IMR-90 (cell line): ENCODE measurements around the gene EREG. TPM values are rescaled to one million over a fixed set of nuclear protein-coding genes. Genes with fewer than 3 reads are reported as not detected.

ENCODE experiments used
- ATAC-seq: fragments of 200-7000 bp; cut with Tn5 transposase; 2 replicates; pipeline ENCODE4 v1.9.1; 2020; ENCODE audit warnings: low read depth, mild to moderate bottlenecking, moderate library complexity
- BruUV-seq: library from RNA; stranded (reverse); fragments of 400-500 nt; replicated peaks from 2 replicates; lab custom pipeline; 2021; lab: Mats Ljungman, UMichigan
- CTCF ChIA-PET: fragments of 300-600 bp; formaldehyde crosslinking; extraction: SDS; loops from one replicate; lab custom pipeline; 2021; ENCODE audit warnings: antibody characterized with exemption; lab: Yijun Ruan, JAX
- POLR2A ChIA-PET: fragments of 300-600 bp; sonication (Branson Sonifier 250); formaldehyde crosslinking; loops from one replicate; lab custom pipeline; 2022; ENCODE audit warnings: antibody characterized with exemption; ENCODE audit not compliant: unreplicated experiment; lab: Charles Lee
- DNase-seq: peaks from one replicate; pipeline ENCODE4 v3.0.0; 2013
- H2AFZ ChIP-seq: replicated peaks from 2 replicates; pipeline ENCODE3; 2013; ENCODE audit warnings: low read length, mild to moderate bottlenecking; ENCODE audit not compliant: poor library complexity
- H2AK5ac ChIP-seq: 2 replicates; pipeline ENCODE4 v1.6.1; 2013; ENCODE audit warnings: low read depth, low read length, inconsistent platforms
- H2AK9ac ChIP-seq: replicated peaks from 2 replicates; pipeline ENCODE3; 2013; ENCODE audit warnings: mild to moderate bottlenecking, low read depth, low read length, moderate library complexity; ENCODE audit not compliant: poor library complexity
- H2BK120ac ChIP-seq: 2 replicates; pipeline ENCODE4 v1.6.1; 2013; ENCODE audit warnings: low read depth, low read length, inconsistent platforms
- H2BK15ac ChIP-seq: 3 replicates; pipeline ENCODE4 v1.6.1; 2013; ENCODE audit warnings: low read depth, low read length, inconsistent platforms
- H2BK20ac ChIP-seq: 2 replicates; pipeline ENCODE4 v1.6.1; 2013; ENCODE audit warnings: low read depth, mild to moderate bottlenecking, inconsistent platforms, low read length, moderate library complexity
- H2BK5ac ChIP-seq: 2 replicates; pipeline ENCODE4 v1.6.1; 2013; ENCODE audit warnings: mild to moderate bottlenecking, low read depth, low read length, inconsistent platforms; ENCODE audit not compliant: poor library complexity, severe bottlenecking
- H3K14ac ChIP-seq: replicated peaks from 2 replicates; pipeline ENCODE4 v1.6.1; 2013; ENCODE audit warnings: low read depth, low read length, inconsistent platforms
- H3K18ac ChIP-seq: 2 replicates; pipeline ENCODE4 v1.6.1; 2013; ENCODE audit warnings: low read depth, low read length, control low read depth
- H3K23ac ChIP-seq: 2 replicates; pipeline ENCODE4 v1.6.1; 2013; ENCODE audit warnings: low read depth, low read length, inconsistent platforms
- H3K27ac ChIP-seq: 2 replicates; pipeline ENCODE4 v1.5.1; 2013; ENCODE audit warnings: mild to moderate bottlenecking, control low read depth, low read length; ENCODE audit not compliant: insufficient read depth
- H3K27me3 ChIP-seq: 2 replicates; pipeline ENCODE4 v1.6.1; 2013; ENCODE audit warnings: low read length; ENCODE audit not compliant: control insufficient read depth, insufficient read depth
- H3K36me3 ChIP-seq: 2 replicates; pipeline ENCODE4 v1.6.1; 2013; ENCODE audit warnings: low read length, mixed read lengths; ENCODE audit not compliant: control insufficient read depth, insufficient read depth
- H3K4ac ChIP-seq: 2 replicates; pipeline ENCODE4 v1.6.1; 2013; ENCODE audit warnings: low read depth, low read length, inconsistent platforms
- H3K4me1 ChIP-seq: 2 replicates; pipeline ENCODE4 v1.6.1; 2013; ENCODE audit warnings: low read length, mixed read lengths; ENCODE audit not compliant: control insufficient read depth, insufficient read depth
- H3K4me2 ChIP-seq: 2 replicates; pipeline ENCODE4 v1.6.1; 2013; ENCODE audit warnings: low read depth, mild to moderate bottlenecking, control low read depth, low read length, moderate library complexity
- H3K4me3 ChIP-seq: 2 replicates; pipeline ENCODE4 v1.5.1; 2013; ENCODE audit warnings: low read depth, mild to moderate bottlenecking, control low read depth, low read length, moderate library complexity; ENCODE audit not compliant: insufficient read depth
- H3K56ac ChIP-seq: 2 replicates; pipeline ENCODE4 v1.6.1; 2013; ENCODE audit warnings: low read length, inconsistent platforms; ENCODE audit not compliant: insufficient read depth; ENCODE audit errors: extremely low read depth
- H3K79me1 ChIP-seq, 2 experiments: 2 replicates each; pipeline ENCODE4 v1.6.1; 2013; ENCODE audit warnings: low read length in 2 of 2, inconsistent platforms in 1 of 2, low read depth in 1 of 2
- H3K9ac ChIP-seq: 2 replicates; pipeline ENCODE4 v1.6.1; 2013; ENCODE audit warnings: low read depth, low read length, control low read depth
- H3K9me1 ChIP-seq: 2 replicates; pipeline ENCODE4 v1.6.1; 2013; ENCODE audit warnings: low read length, inconsistent platforms; ENCODE audit not compliant: insufficient read depth
- H3K9me3 ChIP-seq: 2 replicates; pipeline ENCODE4 v1.6.1; 2013; ENCODE audit warnings: low read length; ENCODE audit not compliant: control insufficient read depth, insufficient read depth
- H4K20me1 ChIP-seq: 2 replicates; pipeline ENCODE4 v1.6.1; 2013; ENCODE audit warnings: low read length, inconsistent platforms; ENCODE audit not compliant: insufficient read depth
- H4K5ac ChIP-seq: 2 replicates; pipeline ENCODE4 v1.6.1; 2013; ENCODE audit warnings: mild to moderate bottlenecking, low read depth, low read length, control low read depth
- H4K8ac ChIP-seq, 2 experiments: 2 replicates each; pipeline ENCODE4 v1.6.1; 2013; ENCODE audit warnings: low read depth in 2 of 2, low read length in 2 of 2, control low read depth in 1 of 2, inconsistent platforms in 1 of 2
- H4K91ac ChIP-seq: 2 replicates; pipeline ENCODE4 v1.6.1; 2013; ENCODE audit warnings: low read depth, low read length, inconsistent platforms; ENCODE audit not compliant: insufficient read depth
- BHLHE40 ChIP-seq: fragments of 150-350 bp; IDR thresholded peaks from 2 replicates; pipeline ENCODE4 v1.6.1; 2016; ENCODE audit warnings: mild to moderate bottlenecking, low read depth, low read length
- CEBPB ChIP-seq: IDR thresholded peaks from 2 replicates; pipeline ENCODE4 v1.6.1; 2012; ENCODE audit warnings: low read depth, low read length, improper control_type of control experiment
- NFE2L2 ChIP-seq: fragments of 150-350 bp; IDR thresholded peaks from 2 replicates; pipeline ENCODE4 v1.6.1; 2016; ENCODE audit warnings: low read depth, mild to moderate bottlenecking, low read length
- RCOR1 ChIP-seq: IDR thresholded peaks from 2 replicates; pipeline ENCODE4 v1.6.1; 2012; ENCODE audit warnings: mild to moderate bottlenecking, low read length, improper control_type of control experiment; ENCODE audit not compliant: insufficient replicate concordance
- RFX5 ChIP-seq: IDR thresholded peaks from 2 replicates; pipeline ENCODE4 v1.8.0; 2012; ENCODE audit warnings: low read depth, mild to moderate bottlenecking, low read length, moderate library complexity
- SMC3 ChIP-seq: fragments of 150-350 bp; IDR thresholded peaks from 2 replicates; pipeline ENCODE4 v1.6.1; 2016; ENCODE audit warnings: low read depth, mild to moderate bottlenecking, antibody characterized with exemption, low read length, moderate library complexity
- USF2 ChIP-seq: fragments of 150-350 bp; IDR thresholded peaks from 2 replicates; pipeline ENCODE4 v1.6.1; 2017; ENCODE audit warnings: mild to moderate bottlenecking, antibody characterized with exemption, low read length, low read depth
- dilution Hi-C: fragments of 300-500 bp; cut with HindIII; formaldehyde crosslinking; loops from one replicate; pipeline ENCODE4 v1.14.3; 2018; ENCODE audit warnings: low sequenced_read_pairs; ENCODE audit not compliant: unreplicated experiment
- in situ Hi-C: fragments of 300-500 bp; cut with MboI; formaldehyde crosslinking; loops from 3 replicates; pipeline ENCODE4 v1.14.3; 2019; ENCODE audit warnings: low sequenced_read_pairs, inconsistent platforms, mixed read lengths
- intact Hi-C: fragments of 100-400 bp; cut with micrococcal nuclease; formaldehyde crosslinking; loops from 2 replicates; pipeline ENCODE4 v1.10.0; 2022
- polyA plus RNA-seq, 3 experiments: library from polyadenylated mRNA; depleted of rRNA; stranded (reverse); fragments of >200 nt; gene quantifications; 2 replicates each; pipeline ENCODE4 v1.2.3, GENCODE V29; 2012; ENCODE audit warnings: low replicate concordance in 1 of 3
- total RNA-seq: library from RNA; depleted of rRNA; stranded (reverse); fragments of >200 nt; gene quantifications from 2 replicates; pipeline ENCODE4 v1.2.3, GENCODE V29; 2012
- TF ChIP-seq, protein P1 (sequence below): fragments of 150-350 bp; IDR thresholded peaks from 2 replicates; pipeline ENCODE4 v1.6.1; 2016; ENCODE audit warnings: low read depth, mild to moderate bottlenecking, low read length, moderate library complexity, borderline replicate concordance

Gene EREG
- total and polyA plus RNA-seq, 2 of the 4 experiments (the other 2 are of a cell fraction), result 0.26 to 0.36 TPM

DNA sequence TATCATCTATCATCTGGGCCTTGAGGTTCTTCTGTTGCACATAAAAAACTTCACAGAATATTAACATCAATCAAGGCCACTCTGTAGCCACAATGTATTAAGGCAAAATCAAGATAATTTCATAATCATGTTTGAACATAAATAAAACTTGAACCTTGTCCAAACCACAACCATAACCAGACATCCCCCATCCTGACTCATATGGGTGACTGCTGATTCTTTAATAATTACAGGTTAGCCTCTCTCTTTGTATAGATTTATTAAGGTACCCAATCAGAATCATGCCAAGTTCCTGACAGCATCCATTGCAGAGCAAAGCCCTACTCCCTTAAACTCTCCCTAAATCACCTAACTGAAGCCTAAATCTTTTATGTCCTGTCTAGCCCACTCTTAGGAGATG lies 63.3 kb downstream of the EREG start:
- Histone ChIP-seq H3K4me1 (peaks cover 2% of the 10 kb centered on the region; the same call in 1 of the 2 replicates), H4K20me1 (no peaks in the 10 kb centered on the region), H3K4me3 (no peak overlapping the region), H3K9ac (no peak overlapping the region), H2AFZ (no peak overlapping the region), H2AK9ac (no peak overlapping the region), H3K9me3 (no peaks in the 10 kb centered on the region), H3K4ac (no peak overlapping the region), H3K4me2 (no peak overlapping the region), H2AK5ac (peak overlapping the region; percentile 49; the same call in 1 of the 2 replicates), H2BK20ac (peak overlapping the region; percentile 14; the same call in 1 of the 2 replicates), H3K9me1 (no peaks in the 10 kb centered on the region; the same call in 1 of the 2 replicates), H4K8ac (no peak overlapping the region; a peak in 1 of 4 replicates), H3K18ac (no peak overlapping the region), H2BK5ac (no peak overlapping the region), H2BK120ac (no peak overlapping the region), H3K14ac (no peak overlapping the region), H3K27ac (no peak overlapping the region), H3K79me1 (no peaks in the 10 kb centered on the region), H3K27me3 (no peaks in the 10 kb centered on the region), H3K56ac (no peak overlapping the region), H3K23ac (no peak overlapping the region), H3K36me3 (no peaks in the 10 kb centered on the region), H2BK15ac (peak overlapping the region; percentile 28; the same call in 1 of the 3 replicates), H4K5ac (no peak overlapping the region), H4K91ac (no peak overlapping the region)
- ChIA-PET POLR2A (interaction anchor here (0.5 to 0.7 kb wide), 2 partner anchors 8 to 44 kb away, joined by 3 to 4 read pairs; no protein-coding TSS in a partner anchor), CTCF (interaction anchor here (1.3 kb wide), 1 partner anchor 17 kb away, joined by 3 read pairs; the partner anchor contains the start of gene AREG)
- ATAC-seq (no peak), DNase-seq (peak; percentile 11)
- in situ Hi-C loops, result no loop called here
- intact Hi-C loops, result no loop called here
- dilution Hi-C loops, result no loop called here
- no TSS peak for BruUV-seq
- TF ChIP-seq, protein P1, sequence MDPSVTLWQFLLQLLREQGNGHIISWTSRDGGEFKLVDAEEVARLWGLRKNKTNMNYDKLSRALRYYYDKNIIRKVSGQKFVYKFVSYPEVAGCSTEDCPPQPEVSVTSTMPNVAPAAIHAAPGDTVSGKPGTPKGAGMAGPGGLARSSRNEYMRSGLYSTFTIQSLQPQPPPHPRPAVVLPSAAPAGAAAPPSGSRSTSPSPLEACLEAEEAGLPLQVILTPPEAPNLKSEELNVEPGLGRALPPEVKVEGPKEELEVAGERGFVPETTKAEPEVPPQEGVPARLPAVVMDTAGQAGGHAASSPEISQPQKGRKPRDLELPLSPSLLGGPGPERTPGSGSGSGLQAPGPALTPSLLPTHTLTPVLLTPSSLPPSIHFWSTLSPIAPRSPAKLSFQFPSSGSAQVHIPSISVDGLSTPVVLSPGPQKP, result no peak
- TF ChIP-seq RCOR1, result no peak
- no peak for TF ChIP-seq CEBPB
- no peak for TF ChIP-seq BHLHE40
- TF ChIP-seq RFX5, result no peak
- no peak for TF ChIP-seq NFE2L2
- no peak for TF ChIP-seq USF2
- TF ChIP-seq SMC3, result no peak
